ENCODE data around the gene METAP1D. TPM values are rescaled to one million over a fixed set of nuclear protein-coding genes. Genes with fewer than 3 reads are reported as not detected.
"Not testable (repeated sequence)": the region's sequence is repeated elsewhere in the genome, so short reads cannot be mapped to it uniquely, and the experiment has no call there.

METAP1D gene
- polyA plus RNA-seq, 3 donors: 4.6 to 7.5 (median 6.7) TPM

DNA sequence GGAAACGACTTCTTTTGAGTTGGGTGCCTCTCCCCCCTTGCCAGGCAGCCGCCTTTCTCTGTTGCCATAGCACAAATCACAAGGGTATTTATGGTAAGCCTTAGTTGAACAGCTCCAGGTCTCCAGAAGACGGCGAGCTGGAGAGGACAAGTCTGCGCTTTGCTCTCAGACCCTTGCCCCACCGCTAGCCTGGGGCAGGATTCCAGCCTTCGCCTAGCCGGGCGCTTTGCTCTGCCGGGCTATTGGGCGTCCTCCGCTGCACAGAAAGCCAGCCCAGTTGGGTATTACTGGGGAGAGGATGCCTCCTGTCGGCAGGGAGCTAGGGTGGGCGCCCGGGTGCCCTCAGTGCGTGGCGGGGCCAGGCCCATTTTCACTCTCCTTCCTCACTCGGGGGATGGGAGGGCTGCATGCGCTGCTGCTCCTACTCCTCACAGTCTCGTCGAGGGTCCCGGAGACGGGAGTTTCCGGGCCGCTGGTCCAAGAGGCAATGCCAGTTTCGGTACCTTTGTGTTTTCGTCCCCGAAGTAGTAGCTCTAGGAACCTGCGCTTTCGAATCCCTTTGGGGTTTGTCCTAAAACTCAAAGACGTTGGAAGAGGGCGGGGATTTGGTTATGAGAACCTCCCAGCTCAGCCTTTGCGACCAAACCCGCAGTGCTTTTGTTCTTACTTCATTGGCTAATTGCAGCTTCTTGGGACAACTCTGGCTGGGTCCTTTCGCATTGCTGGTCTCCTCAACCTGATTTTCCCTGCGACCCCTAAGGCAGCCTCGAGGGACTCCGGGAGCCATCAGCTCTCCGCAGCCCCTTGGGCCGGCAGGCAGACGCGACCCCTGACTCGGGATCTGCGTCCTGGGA, 106.6 kb downstream of the METAP1D start:
- WGBS, 3 donors: 4 to 5% (median 4%) methylated on average over 44 of the region's 44 CpGs
- H3K27ac ChIP-seq (ENCODE audit: low read depth, low read length): no peak overlapping the region

DNA sequence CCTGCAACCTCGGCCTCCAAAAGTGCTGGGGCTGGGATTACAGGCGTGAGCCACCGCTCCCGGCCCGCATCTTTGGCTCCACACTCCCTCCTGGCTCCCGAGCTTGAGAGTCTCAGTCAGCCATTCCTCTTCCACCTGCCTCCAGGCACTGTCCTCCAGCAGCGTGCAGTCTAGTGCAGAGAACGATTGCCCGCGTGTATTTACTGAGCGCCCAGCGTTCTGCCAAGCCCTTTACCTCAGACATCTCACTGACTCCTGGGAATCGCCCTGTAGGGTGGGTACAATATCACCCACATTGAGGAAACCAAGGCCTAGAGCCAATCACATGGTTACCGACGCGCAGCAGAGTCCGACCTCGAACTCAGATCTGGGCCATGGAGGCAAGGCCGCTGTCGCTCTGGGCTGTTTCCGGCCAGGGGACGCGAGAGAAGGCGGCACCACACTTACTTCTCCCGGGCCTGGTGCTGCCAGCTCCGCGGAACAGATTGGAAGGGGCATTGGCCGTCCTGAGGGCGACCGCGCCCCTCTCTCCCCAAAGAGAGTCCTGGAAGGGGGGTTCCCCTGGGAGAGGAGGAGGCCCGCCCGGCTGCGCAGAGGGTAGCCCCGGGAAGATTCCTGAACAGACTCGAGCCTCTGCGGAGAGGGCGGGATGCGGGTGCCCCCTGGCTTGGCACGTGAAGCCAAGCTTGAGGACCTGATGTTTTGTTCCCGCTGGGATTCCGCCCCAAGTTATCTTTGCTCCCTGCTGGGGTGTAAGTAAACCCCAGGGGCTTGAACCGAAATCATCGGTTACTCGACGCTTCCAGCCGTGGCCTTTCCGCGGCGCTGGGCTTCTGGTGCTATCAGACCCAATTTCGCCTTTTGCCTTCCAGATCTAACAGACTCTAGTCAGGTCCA, 108.2 kb downstream of the METAP1D start:
- no peak overlapping the region for H3K27ac ChIP-seq (ENCODE audit: low read depth, low read length)
- WGBS, 3 donors: 12 to 16% (median 14%) methylated on average over 51 of the region's 51 CpGs

DNA sequence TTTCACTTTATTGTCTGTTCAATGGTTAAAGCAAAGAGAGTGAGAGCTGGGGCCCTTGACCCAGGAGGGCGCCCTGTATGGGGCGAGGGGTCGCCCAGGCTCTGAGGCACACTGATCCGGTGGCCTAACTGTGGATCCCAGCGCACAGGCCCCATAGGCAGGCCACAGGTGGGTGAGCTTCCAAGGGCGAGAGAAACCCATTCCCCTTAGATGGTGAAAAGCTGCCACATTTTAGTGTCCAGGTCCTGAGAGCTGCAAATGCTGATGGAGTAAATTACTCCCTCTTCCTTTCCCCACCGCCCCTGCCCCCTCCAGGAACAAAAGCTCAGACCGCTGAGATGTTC, 108.8 kb downstream of the METAP1D start:
- H3K27ac ChIP-seq (ENCODE audit: low read depth, low read length): no peak overlapping the region
- 25 to 27% (median 25%) methylated on average over 8 of the region's 8 CpGs for WGBS, 3 donors

DNA sequence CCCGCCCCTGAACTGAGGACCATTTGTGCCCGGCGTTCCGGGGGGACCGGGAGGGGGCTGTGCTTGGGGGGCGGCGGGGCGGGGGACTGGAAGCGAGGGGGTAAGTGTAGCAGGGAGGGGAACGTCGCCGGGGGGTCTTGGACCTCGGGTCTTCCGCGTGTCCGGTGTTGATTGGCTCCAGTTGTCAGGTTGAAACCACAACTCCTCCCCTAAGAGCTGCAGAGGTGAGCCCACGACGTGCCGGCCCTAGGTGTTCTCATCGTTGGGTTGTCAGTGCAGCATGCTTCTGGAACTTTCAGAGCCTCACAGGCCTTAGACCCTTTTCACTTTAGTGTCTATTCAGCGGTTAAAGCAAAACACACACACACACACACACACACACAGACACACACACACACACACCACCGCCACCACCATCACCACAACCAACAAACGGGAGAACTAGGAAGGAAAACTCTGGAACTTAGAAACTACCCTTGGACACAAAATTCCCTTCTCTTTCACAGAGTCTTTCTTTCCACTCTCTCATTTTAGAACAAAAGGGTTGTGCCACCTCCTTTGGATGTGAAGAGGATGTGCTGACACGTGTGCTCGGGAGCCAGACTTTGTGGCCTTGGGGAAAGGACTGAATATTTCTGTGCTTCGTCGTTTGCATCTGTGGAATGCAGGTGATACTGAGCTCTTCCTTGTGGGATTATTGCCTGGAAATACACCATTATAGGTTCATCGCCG, 109.7 kb downstream of the METAP1D start:
- no peak overlapping the region for H3K27ac ChIP-seq (ENCODE audit: low read depth, low read length)
- WGBS, 3 donors: 12 to 25% (median 23%) methylated on average over 26 to 29 of the region's 29 CpGs

DNA sequence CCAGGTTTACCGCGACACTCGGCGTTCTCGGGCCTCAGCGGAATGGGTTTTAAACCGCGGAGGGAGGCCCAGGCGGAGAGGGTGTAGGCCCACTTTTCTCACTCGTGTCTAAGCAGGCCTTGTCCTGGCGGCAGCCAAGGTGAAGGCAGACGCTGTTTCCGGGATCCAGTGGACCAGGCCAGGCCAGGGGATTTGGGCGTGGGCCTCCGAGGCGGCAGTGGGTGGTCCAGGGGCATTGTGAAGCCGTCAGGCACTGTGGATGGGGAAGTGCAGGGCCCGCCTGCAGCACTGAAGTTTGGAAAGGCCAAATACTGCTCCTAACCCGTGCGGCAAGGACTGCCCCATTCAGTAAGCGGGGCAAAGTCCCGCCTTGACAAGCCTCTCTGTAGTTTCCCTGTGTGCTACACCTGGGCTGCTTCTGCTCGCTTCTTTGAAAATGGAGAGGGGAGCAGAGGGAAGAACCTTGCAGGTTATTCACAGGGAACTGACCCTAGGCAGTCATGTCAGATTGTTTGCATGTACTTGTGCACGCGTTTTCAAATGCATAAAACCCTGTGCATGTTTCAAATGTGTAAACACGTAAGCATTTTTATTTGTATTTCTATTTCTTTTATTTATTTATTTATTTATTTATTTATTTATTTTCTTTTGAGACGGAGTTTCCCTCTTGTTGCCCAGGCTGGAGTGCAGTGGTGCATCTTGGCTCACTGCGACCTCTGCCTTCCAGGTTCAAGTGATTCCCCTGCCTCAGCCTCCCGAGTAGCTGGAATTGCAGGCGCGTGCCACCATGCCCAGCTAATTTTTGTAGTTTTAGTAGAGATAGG, 110.4 kb downstream of the METAP1D start:
- no peak overlapping the region for H3K27ac ChIP-seq (ENCODE audit: low read depth, low read length)
- 32 to 55% (median 48%) methylated on average over 31 of the region's 31 CpGs for WGBS, 3 donors

DNA sequence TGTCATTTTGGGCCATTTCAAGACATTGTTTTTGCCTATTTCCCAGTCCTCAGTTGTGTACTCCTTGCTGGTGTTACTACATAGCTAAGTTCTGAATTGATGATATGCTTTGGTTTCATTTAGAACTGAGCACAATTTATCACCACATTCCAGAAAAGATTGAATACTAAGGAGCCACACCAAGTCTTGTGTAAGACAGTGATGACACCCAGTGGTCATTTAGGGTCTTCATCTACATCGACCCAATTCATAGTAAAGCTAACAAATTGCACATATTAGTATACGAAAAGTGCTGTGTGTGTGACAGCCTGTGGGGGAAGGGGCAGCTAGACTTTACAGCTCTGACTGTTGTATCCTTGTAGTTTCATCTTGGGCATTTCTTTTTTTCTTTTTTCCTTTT, 113.9 kb downstream of the METAP1D start:
- 23 to 24% (median 24%) methylated on average over 2 of the region's 2 CpGs for WGBS, 3 donors
- no peak overlapping the region for H3K27ac ChIP-seq (ENCODE audit: low read depth, low read length)

DNA sequence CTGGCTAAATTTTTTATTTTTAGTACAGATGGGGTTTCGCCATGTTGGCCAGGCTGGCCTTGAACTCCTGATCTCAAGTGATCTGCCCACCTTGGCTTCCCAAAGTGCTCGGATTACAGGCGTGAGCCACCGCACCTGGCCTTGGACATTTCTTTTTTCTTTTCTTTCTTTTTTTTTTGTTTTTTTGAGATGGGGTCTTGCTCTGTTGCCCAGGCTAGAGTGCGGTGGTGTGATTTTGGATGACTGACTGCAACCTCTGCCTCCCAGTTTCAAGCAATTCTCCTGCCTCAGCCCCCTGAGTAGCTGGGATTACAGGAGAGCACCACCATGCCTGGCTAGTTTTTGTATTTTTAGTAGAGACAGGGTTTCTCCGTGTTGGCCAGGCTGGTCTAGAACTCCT, 114.4 kb downstream of the METAP1D start:
- whole genome bisulfite sequencing, 3 donors: 80 to 90% (median 89%) methylated on average over 6 of the region's 6 CpGs
- H3K27ac ChIP-seq (ENCODE audit: low read depth, low read length): not testable (repeated sequence)

DNA sequence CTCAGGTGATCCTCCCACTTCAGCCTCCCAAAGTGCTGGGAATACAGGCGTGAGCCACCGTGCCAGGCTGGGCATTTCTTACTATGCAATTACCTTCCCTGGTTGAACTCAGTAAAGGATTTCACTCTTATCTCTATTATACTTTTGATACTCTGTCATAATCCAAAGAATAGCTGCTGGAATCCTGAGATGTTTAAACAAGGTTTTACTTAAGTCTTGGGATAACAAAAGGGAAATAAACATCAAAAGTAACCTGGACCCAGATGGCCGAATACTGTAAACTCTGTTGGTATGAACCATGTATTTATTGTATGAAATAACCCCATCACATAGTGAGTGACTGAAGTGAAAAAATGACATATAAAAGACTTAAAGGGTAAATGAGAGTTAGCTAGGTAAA, 114.8 kb downstream of the METAP1D start:
- H3K27ac ChIP-seq (ENCODE audit: low read depth, low read length): no peak overlapping the region
- 79 to 86% (median 79%) methylated on average over 3 of the region's 3 CpGs for WGBS, 3 donors

DNA sequence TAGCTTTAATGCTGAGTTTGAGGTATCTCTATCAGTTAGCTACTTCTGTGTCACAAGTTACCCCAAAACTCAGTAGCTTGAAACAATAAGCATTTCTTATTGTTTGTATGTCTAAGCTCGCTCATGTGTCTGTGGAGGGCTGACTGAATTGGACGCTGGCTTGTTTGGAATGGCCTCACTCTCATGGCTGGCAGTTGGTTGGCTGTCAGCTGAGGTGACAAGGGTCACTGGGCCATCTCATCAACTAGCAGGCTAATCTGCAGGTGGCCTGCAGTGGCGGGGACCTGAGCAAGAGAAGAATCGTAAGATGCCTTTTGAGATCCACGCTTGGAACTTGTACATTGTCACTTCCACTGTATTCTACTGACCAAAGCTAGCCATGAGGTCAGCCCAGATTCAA, 116.4 kb downstream of the METAP1D start:
- H3K27ac ChIP-seq (ENCODE audit: low read depth, low read length): no peak overlapping the region
- 60 to 85% (median 82%) methylated on average over 5 of the region's 5 CpGs for WGBS, 3 donors

DNA sequence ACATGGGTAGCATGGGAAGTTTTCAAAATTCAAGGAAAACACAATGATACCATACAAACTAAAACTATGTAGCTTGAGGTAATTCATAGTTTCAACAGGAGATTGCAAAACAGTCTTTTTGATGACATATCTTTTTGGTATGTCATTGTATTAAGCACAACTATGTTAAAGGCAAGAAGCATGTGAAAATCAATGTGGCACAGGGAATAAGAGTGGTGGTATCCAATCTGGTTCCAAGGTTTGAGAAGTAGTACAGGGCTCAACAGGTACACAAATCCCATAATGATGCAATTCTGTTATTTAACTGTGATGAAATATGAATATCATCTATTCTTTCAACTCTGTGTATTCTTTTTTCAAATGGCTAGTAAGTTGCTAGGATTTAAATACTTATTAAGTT, 119.3 kb downstream of the METAP1D start:
- no peak overlapping the region for H3K27ac ChIP-seq (ENCODE audit: low read depth, low read length)

DNA sequence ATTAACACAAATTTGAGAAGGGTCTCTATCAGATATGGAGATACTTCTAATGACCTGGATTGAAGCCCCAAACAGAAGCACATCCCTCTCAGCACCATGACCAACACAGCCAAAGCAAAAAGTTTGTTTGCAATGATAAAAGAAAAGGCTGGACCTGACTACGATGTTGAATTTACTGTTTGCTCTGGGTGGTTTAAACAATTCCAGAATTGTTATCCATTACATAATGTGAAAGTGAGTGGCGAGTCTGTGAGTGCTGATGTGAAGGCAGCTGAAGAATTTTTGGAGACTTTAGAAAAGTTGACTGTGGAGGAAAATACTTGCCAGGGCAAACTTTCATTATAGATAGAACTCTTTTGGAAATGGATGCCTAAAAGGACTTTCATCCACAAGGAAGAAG, 120.4 kb downstream of the METAP1D start:
- no peak overlapping the region for H3K27ac ChIP-seq (ENCODE audit: low read depth, low read length)
- 29 to 85% (median 81%) methylated on average over 2 of the region's 2 CpGs for WGBS, 3 donors

DNA sequence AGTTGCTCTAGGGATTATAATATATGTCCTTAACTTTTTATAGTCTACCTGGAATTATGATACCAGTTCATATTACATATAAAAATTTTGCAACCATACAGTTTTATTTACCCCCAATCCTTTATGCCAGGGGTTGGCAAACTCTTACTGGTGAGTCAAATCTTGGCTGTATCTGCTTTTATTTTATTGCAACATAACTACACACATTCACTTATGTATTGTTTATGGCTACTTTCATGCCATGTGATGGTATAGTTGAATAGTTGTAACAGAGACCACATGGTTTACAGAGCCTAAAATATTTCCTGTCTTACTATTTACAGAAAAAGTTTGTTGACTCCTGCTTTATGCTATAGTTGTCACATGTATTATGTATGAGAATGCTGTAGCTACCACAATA, 128.7 kb downstream of the METAP1D start:
- no peak overlapping the region for H3K27ac ChIP-seq (ENCODE audit: low read depth, low read length)

DNA sequence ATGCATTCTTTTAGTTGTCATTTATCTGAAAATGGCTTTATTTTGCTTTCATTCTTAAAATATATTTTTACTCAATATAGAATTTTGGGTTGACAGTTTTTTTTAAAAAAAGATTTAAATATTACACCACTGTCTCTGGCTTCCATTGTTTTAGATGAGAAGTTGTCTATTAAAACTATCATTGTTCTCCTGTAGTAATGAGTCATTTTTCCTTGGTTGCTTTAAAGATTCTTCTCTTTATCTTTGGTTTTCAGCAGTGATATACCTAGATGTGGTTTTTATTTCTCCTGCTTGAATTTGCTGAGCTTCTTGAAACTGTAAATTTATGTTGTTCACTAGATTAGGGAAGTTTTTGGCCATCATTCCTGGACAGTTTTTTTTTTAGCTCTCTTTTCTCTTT, 129.7 kb downstream of the METAP1D start:
- no peak overlapping the region for H3K27ac ChIP-seq (ENCODE audit: low read depth, low read length)

Other genes with a start within 250 kb of the METAP1D start
- gene SLC25A12, start 105.7 kb upstream of the METAP1D start, polyA plus RNA-seq: 10 to 100 TPM in 2 of 3 donors, 1 to 10 TPM in 1; 3.9 to 16.0 (median 12.0) TPM
- 10 to 100 TPM; 25.1 to 34.8 (median 30.3) TPM for gene HAT1, start 77.5 kb upstream of the METAP1D start, polyA plus RNA-seq
- under 1 TPM in 2 of 3 donors, not detected in 1; 0.06 to 0.16 TPM for gene DLX1, start 85.6 kb downstream of the METAP1D start, polyA plus RNA-seq
- gene DLX2, start 102.9 kb downstream of the METAP1D start, polyA plus RNA-seq: under 1 TPM in 1 of 3 donors, not detected in 2; 0.03 TPM

All from adipose tissue (tissue), 3 donors.